Panc1 (cell line): ENCODE measurements around the gene TRIP10. TPM values are rescaled to one million over a fixed set of nuclear protein-coding genes. Genes with fewer than 3 reads are reported as not detected.

Source experiments
- ATAC-seq: fragments of 200-7000 bp; cut with Tn5 transposase; 2 replicates; pipeline ENCODE4 v1.9.1; 2020; ENCODE audit warnings: mild to moderate bottlenecking, moderate library complexity
- BruUV-seq: library from RNA; stranded (reverse); fragments of 400-500 nt; replicated peaks from 2 replicates; lab custom pipeline; 2021; lab: Mats Ljungman, UMichigan
- CTCF ChIA-PET: fragments of 300-600 bp; sonication (Branson Sonifier 250); formaldehyde crosslinking; loops from one replicate; lab custom pipeline; 2022; ENCODE audit warnings: antibody characterized with exemption; lab: Charles Lee
- POLR2A ChIA-PET: fragments of 300-600 bp; sonication (Branson Sonifier 250); formaldehyde crosslinking; loops from one replicate; lab custom pipeline; 2022; ENCODE audit warnings: antibody characterized with exemption; lab: Charles Lee
- DNase-seq: peaks from one replicate; pipeline ENCODE4 v3.0.0-alpha.2; 2010; ENCODE audit warnings: low read depth, low spot score
- H3K27ac ChIP-seq: 2 replicates; pipeline ENCODE4 v1.5.1; 2011; ENCODE audit warnings: mild to moderate bottlenecking, low read length, inconsistent platforms
- H3K27me3 ChIP-seq: fragments of 200-500 bp; sonication (Bioruptor generic); 2 replicates; pipeline ENCODE4 v1.6.0; 2014; ENCODE audit warnings: low read length, inconsistent platforms; ENCODE audit not compliant: control insufficient read depth, insufficient read depth
- H3K36me3 ChIP-seq: fragments of 200-500 bp; sonication (Bioruptor generic); 2 replicates; pipeline ENCODE4 v1.5.1; 2014; ENCODE audit warnings: inconsistent platforms, mild to moderate bottlenecking, low read length, moderate library complexity; ENCODE audit not compliant: control insufficient read depth, insufficient read depth
- H3K4me1 ChIP-seq: 2 replicates; pipeline ENCODE4 v1.5.1; 2011; ENCODE audit warnings: inconsistent platforms, mild to moderate bottlenecking, low read length, moderate library complexity; ENCODE audit not compliant: control insufficient read depth, insufficient read depth
- H3K4me3 ChIP-seq, 2 experiments: 2 replicates each; pipeline ENCODE4 v1.5.1; 2011 to 2012; ENCODE audit warnings: low read depth in 2 of 2, low read length in 2 of 2, mild to moderate bottlenecking in 2 of 2, inconsistent platforms in 1 of 2, moderate library complexity in 1 of 2
- H3K9me3 ChIP-seq: fragments of 200-500 bp; sonication (Bioruptor generic); 2 replicates; pipeline ENCODE4 v1.5.1; 2014; ENCODE audit warnings: low read depth, mild to moderate bottlenecking, inconsistent platforms, low read length, moderate library complexity; ENCODE audit not compliant: control insufficient read depth, insufficient read depth
- POLR2AphosphoS5 ChIP-seq: IDR thresholded peaks from 2 replicates; pipeline ENCODE4 v1.6.1; 2012; ENCODE audit warnings: mild to moderate bottlenecking, low read depth, low read length, moderate library complexity
- SIN3A ChIP-seq: IDR thresholded peaks from 2 replicates; pipeline ENCODE4 v1.6.1; 2012; ENCODE audit warnings: low read depth, mild to moderate bottlenecking, low read length, moderate library complexity, borderline replicate concordance; ENCODE audit not compliant: insufficient read depth
- TCF7L2 ChIP-seq: IDR thresholded peaks from 2 replicates; pipeline ENCODE4 v1.6.1; 2011; ENCODE audit warnings: mild to moderate bottlenecking, low read depth, low read length, inconsistent platforms
- in situ Hi-C: cut with HindIII; loops from 2 replicates; pipeline ENCODE4 v1.10.0; 2016; ENCODE audit warnings: low sequenced_read_pairs, low pct_unique_long_range_greater_than_20kb
- intact Hi-C: fragments of 100-400 bp; cut with micrococcal nuclease; formaldehyde crosslinking; loops from one replicate; pipeline ENCODE4 v1.10.0; 2022; ENCODE audit not compliant: unreplicated experiment
- total RNA-seq: library from RNA; stranded (reverse); gene quantifications from one replicate; pipeline ENCODE4 v1.2.1, GENCODE V29; 2021; ENCODE audit not compliant: unreplicated experiment
- TF ChIP-seq, protein P1 (sequence below): fragments of 450-650 bp; IDR thresholded peaks from 2 replicates; pipeline ENCODE4 v1.5.1; 2017; ENCODE audit warnings: mild to moderate bottlenecking
- TF ChIP-seq, protein P2 (sequence below), 2 experiments: IDR thresholded peaks; 2 replicates each; pipeline ENCODE4 v1.6.1; 2011 to 2012; ENCODE audit warnings: low read depth in 2 of 2, control low read depth in 1 of 2, low read length in 1 of 2, mild to moderate bottlenecking in 1 of 2, moderate library complexity in 1 of 2; ENCODE audit not compliant: insufficient read depth in 1 of 2

The TRIP10 gene
- total RNA-seq, 1 experiment from 2014 or later = 115 TPM

DNA sequence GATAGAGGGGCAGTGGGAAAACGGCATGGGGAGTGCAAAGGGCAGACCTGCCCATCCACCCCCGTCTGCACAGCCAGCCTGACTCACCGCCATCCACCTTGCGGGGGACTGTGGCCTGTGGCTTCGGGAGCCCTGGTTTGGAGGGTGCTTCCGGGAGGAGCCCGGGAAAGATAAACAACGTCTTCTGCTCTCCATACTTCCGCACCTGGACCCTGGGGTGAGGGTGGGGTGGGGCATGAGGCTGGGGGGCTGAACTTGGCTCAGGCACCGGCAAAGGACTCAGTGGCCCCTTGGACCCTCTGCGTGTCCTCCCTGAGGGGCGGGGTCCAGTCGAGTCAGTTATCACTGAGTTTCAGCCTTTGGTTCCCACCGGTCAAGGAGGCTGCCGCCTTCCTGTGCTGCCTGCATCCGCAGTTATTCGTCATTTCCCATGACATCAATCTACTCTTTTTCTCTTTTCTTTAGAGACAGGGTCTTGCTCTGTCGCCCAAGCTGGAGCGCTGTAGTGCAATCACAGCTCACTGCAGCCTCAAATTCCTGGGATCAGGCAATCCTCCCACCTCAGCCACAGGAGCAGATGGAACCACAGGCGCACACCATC, 5.3 kb upstream of the TRIP10 start:
- H3K36me3 ChIP-seq = no peaks in the 10 kb centered on the region; the same call in 1 of the 2 replicates
- no TSS peak for BruUV-seq
- DNase-seq (no peak), ATAC-seq (no peak)
- ChIA-PET POLR2A (no interaction called here), CTCF (no interaction called here)
- no peak overlapping the region for H3K27ac ChIP-seq
- no peaks in the 10 kb centered on the region for H3K9me3 ChIP-seq
- intact Hi-C loops (no loop called here), in situ Hi-C loops (no loop called here)
- TF ChIP-seq, protein P1, sequence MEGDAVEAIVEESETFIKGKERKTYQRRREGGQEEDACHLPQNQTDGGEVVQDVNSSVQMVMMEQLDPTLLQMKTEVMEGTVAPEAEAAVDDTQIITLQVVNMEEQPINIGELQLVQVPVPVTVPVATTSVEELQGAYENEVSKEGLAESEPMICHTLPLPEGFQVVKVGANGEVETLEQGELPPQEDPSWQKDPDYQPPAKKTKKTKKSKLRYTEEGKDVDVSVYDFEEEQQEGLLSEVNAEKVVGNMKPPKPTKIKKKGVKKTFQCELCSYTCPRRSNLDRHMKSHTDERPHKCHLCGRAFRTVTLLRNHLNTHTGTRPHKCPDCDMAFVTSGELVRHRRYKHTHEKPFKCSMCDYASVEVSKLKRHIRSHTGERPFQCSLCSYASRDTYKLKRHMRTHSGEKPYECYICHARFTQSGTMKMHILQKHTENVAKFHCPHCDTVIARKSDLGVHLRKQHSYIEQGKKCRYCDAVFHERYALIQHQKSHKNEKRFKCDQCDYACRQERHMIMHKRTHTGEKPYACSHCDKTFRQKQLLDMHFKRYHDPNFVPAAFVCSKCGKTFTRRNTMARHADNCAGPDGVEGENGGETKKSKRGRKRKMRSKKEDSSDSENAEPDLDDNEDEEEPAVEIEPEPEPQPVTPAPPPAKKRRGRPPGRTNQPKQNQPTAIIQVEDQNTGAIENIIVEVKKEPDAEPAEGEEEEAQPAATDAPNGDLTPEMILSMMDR = no peak
- TF ChIP-seq SIN3A (no peak), POLR2AphosphoS5 (no peak), TCF7L2 (no peak)
- TF ChIP-seq, protein P2, sequence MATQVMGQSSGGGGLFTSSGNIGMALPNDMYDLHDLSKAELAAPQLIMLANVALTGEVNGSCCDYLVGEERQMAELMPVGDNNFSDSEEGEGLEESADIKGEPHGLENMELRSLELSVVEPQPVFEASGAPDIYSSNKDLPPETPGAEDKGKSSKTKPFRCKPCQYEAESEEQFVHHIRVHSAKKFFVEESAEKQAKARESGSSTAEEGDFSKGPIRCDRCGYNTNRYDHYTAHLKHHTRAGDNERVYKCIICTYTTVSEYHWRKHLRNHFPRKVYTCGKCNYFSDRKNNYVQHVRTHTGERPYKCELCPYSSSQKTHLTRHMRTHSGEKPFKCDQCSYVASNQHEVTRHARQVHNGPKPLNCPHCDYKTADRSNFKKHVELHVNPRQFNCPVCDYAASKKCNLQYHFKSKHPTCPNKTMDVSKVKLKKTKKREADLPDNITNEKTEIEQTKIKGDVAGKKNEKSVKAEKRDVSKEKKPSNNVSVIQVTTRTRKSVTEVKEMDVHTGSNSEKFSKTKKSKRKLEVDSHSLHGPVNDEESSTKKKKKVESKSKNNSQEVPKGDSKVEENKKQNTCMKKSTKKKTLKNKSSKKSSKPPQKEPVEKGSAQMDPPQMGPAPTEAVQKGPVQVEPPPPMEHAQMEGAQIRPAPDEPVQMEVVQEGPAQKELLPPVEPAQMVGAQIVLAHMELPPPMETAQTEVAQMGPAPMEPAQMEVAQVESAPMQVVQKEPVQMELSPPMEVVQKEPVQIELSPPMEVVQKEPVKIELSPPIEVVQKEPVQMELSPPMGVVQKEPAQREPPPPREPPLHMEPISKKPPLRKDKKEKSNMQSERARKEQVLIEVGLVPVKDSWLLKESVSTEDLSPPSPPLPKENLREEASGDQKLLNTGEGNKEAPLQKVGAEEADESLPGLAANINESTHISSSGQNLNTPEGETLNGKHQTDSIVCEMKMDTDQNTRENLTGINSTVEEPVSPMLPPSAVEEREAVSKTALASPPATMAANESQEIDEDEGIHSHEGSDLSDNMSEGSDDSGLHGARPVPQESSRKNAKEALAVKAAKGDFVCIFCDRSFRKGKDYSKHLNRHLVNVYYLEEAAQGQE (IDR thresholded peaks at IDR 0.05; ENCODE audit: insufficient read depth in 1 of 2, low read depth in 2 of 2, low read length in 1 of 2) = no peak
- peaks cover 14% of the 10 kb centered on the region for H3K4me1 ChIP-seq
- H3K27me3 ChIP-seq = no peaks in the 10 kb centered on the region
- no peak overlapping the region for H3K4me3 ChIP-seq

DNA sequence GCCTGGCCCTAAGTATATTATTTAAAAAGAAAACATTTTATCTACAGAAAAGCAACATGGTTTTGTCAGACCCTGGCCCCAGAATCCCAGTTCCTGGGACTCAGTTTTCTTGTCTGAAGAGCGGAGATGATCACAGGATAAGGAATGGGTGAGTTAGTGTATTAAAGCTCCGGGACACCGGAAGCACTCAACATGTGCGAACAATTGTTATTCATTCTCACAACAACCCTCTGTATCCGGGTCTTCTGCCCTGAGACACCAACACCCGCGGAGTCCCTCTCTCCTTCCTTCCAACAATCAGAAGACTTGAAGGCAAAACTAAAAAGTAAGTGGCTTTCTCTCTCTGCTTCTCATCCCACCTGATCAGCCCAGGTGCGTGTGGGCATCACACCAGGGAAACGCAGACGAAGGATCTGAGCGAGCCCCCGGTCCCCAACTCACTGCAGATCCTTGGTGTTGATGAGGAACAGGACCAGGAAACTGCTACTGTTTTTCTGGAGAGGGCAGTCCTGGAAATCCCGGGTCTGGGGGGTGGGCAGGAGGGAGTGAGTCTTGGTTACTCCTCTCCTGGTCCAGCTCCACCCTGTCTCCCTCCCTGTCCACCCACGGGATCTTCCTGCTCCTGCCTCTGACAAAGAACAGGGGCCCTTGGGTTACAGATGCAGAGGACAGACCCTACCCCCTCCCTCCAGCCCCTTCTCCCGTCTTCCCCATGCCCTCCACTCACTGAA, 4.1 kb upstream of the TRIP10 start:
- no peaks in the 10 kb centered on the region; the same call in 1 of the 2 replicates for H3K36me3 ChIP-seq
- DNase-seq (no peak), ATAC-seq (no peak)
- no peaks in the 10 kb centered on the region for H3K9me3 ChIP-seq
- H3K4me3 ChIP-seq = peak overlapping the region; percentile 88 to 92
- BruUV-seq = no TSS peak
- in situ Hi-C loops = no loop called here
- peaks cover 14% of the 10 kb centered on the region for H3K4me1 ChIP-seq
- H3K27ac ChIP-seq = peak overlapping the region; percentile 76
- H3K27me3 ChIP-seq = no peaks in the 10 kb centered on the region
- TF ChIP-seq SIN3A = no peak
- TF ChIP-seq, protein P2 (IDR thresholded peaks at IDR 0.05; ENCODE audit: insufficient read depth in 1 of 2, low read depth in 2 of 2, low read length in 1 of 2) = no peak
- ChIA-PET CTCF (interaction anchor here (0.5 kb wide), 1 partner anchor 128 kb away, joined by 3 read pairs; no protein-coding TSS in a partner anchor), POLR2A (no interaction called here)
- intact Hi-C loops = no loop called here
